ENCODE measurements around the gene PYGO2. TPM values are rescaled to one million over a fixed set of nuclear protein-coding genes. Genes with fewer than 3 reads are reported as not detected.

The PYGO2 gene
- total RNA-seq, 1 donor = 28.9 TPM

- TF ChIP-seq CTCF (IDR thresholded peaks at IDR 0.05; ENCODE audit: insufficient read depth, low read depth, low read length) = no peak
- H3K4me3 ChIP-seq (ENCODE audit: low read depth, low read length) = peak overlapping the region; percentile 83
- DNase-seq (ENCODE audit: low read depth) = no peak
Measured at GRCh38 chr1:154935749-154936554, 25.6 kb downstream of the PYGO2 start.

- no peak for DNase-seq (ENCODE audit: low read depth)
- no peak for TF ChIP-seq CTCF (IDR thresholded peaks at IDR 0.05; ENCODE audit: insufficient read depth, low read depth, low read length)
- no peak overlapping the region for H3K4me3 ChIP-seq (ENCODE audit: low read depth, low read length)
Measured at GRCh38 chr1:154934358-154934948, 27.1 kb downstream of the PYGO2 start.

GRCh38 chr1:154931940-154932487 is 29.6 kb downstream of the PYGO2 start:
- TF ChIP-seq CTCF (IDR thresholded peaks at IDR 0.05; ENCODE audit: insufficient read depth, low read depth, low read length) = no peak
- DNase-seq (ENCODE audit: low read depth) = no peak

GRCh38 chr1:154926201-154926600 is 35.4 kb downstream of the PYGO2 start:
- no peak for DNase-seq (ENCODE audit: low read depth)
- no peak for TF ChIP-seq CTCF (IDR thresholded peaks at IDR 0.05; ENCODE audit: insufficient read depth, low read depth, low read length)
- H3K4me3 ChIP-seq (ENCODE audit: low read depth, low read length) = no peak overlapping the region

More at GRCh38 chr1:154931940-154932487, 29.6 kb downstream of the PYGO2 start:
- H3K4me3 ChIP-seq (ENCODE audit: low read depth, low read length) = no peak overlapping the region

- no peak for DNase-seq (ENCODE audit: low read depth)
- TF ChIP-seq CTCF (IDR thresholded peaks at IDR 0.05; ENCODE audit: insufficient read depth, low read depth, low read length) = no peak
- H3K4me3 ChIP-seq (ENCODE audit: low read depth, low read length) = no peak overlapping the region
Measured at GRCh38 chr1:154925335-154926170, 36.0 kb downstream of the PYGO2 start.

- TF ChIP-seq CTCF (IDR thresholded peaks at IDR 0.05; ENCODE audit: insufficient read depth, low read depth, low read length) = no peak
- no peak for DNase-seq (ENCODE audit: low read depth)
- no peak overlapping the region for H3K4me3 ChIP-seq (ENCODE audit: low read depth, low read length)
Measured at GRCh38 chr1:154923695-154924094, 37.9 kb downstream of the PYGO2 start.
